H9 (cell line): ENCODE data around the gene PCDH9. TPM values are rescaled to one million over a fixed set of nuclear protein-coding genes. Genes with fewer than 3 reads are reported as not detected.

Experiments
- DNase-seq: peaks from one replicate; pipeline ENCODE4 v3.0.0-alpha.2; 2017
- H2AFZ ChIP-seq: one replicate; pipeline ENCODE4 v1.6.1; 2013; ENCODE audit warnings: mild to moderate bottlenecking, low read length, control low read depth, moderate library complexity
- H2AK5ac ChIP-seq: 2 replicates; pipeline ENCODE4 v1.6.1; 2013; ENCODE audit warnings: low read length, control low read depth, mixed read lengths; ENCODE audit not compliant: insufficient read length
- H2BK120ac ChIP-seq: one replicate; pipeline ENCODE4 v1.6.1; 2013; ENCODE audit warnings: low read depth, mild to moderate bottlenecking, low read length, control low read depth, inconsistent platforms; ENCODE audit not compliant: poor library complexity, severe bottlenecking
- H2BK12ac ChIP-seq: 2 replicates; pipeline ENCODE4 v1.6.1; 2013; ENCODE audit warnings: low read length, control low read depth, mixed read lengths, low read depth; ENCODE audit not compliant: insufficient read length
- H2BK15ac ChIP-seq: 2 replicates; pipeline ENCODE4 v1.6.1; 2013; ENCODE audit warnings: low read depth, low read length, control low read depth
- H2BK20ac ChIP-seq: one replicate; pipeline ENCODE4 v1.6.1; 2013; ENCODE audit warnings: low read depth, mild to moderate bottlenecking, low read length, control low read depth, inconsistent platforms; ENCODE audit not compliant: poor library complexity, severe bottlenecking
- H2BK5ac ChIP-seq: 2 replicates; pipeline ENCODE4 v1.6.1; 2013; ENCODE audit warnings: low read length, control low read depth, mixed read lengths; ENCODE audit not compliant: insufficient read length
- H3K14ac ChIP-seq: 2 replicates; pipeline ENCODE4 v1.6.1; 2013; ENCODE audit warnings: low read length, control low read depth; ENCODE audit not compliant: insufficient read depth
- H3K18ac ChIP-seq: 2 replicates; pipeline ENCODE4 v1.6.1; 2013; ENCODE audit warnings: low read depth, mild to moderate bottlenecking, mixed read lengths, low read length, control low read depth; ENCODE audit not compliant: insufficient read length
- H3K23ac ChIP-seq: 2 replicates; pipeline ENCODE4 v1.6.1; 2013; ENCODE audit warnings: low read length, control low read depth, mixed read lengths, low read depth; ENCODE audit not compliant: insufficient read length
- H3K23me2 ChIP-seq: 2 replicates; pipeline ENCODE4 v1.6.1; 2013; ENCODE audit warnings: low read depth, mild to moderate bottlenecking, mixed read lengths, low read length, control low read depth; ENCODE audit not compliant: insufficient read length, poor library complexity, severe bottlenecking
- H3K27ac ChIP-seq: 2 replicates; pipeline ENCODE4 v1.5.1; 2013; ENCODE audit warnings: low read length, control low read depth, mixed read lengths, low read depth; ENCODE audit not compliant: insufficient read length
- H3K27me3 ChIP-seq: 2 replicates; pipeline ENCODE4 v1.6.1; 2013; ENCODE audit warnings: low read length, control low read depth, inconsistent platforms; ENCODE audit not compliant: insufficient read depth
- H3K4ac ChIP-seq: 2 replicates; pipeline ENCODE4 v1.6.1; 2013; ENCODE audit warnings: low read depth, mild to moderate bottlenecking, control low read depth, inconsistent platforms, low read length, moderate library complexity
- H3K4me1 ChIP-seq: 2 replicates; pipeline ENCODE4 v1.6.1; 2013; ENCODE audit warnings: low read length, control low read depth, inconsistent platforms; ENCODE audit not compliant: insufficient read depth
- H3K4me2 ChIP-seq: 2 replicates; pipeline ENCODE4 v1.6.1; 2013; ENCODE audit warnings: low read length, control low read depth, mixed read lengths; ENCODE audit not compliant: insufficient read length, insufficient read depth
- H3K56ac ChIP-seq: 2 replicates; pipeline ENCODE4 v1.6.1; 2013; ENCODE audit warnings: low read depth, mild to moderate bottlenecking, mixed read lengths, low read length, control low read depth; ENCODE audit not compliant: insufficient read length
- H3K79me1 ChIP-seq: 2 replicates; pipeline ENCODE4 v1.6.1; 2013; ENCODE audit warnings: low read depth, mild to moderate bottlenecking, moderate library complexity, low read length, control low read depth, inconsistent platforms; ENCODE audit not compliant: insufficient read depth, poor library complexity, severe bottlenecking
- H3K79me2 ChIP-seq: 2 replicates; pipeline ENCODE4 v1.6.1; 2013; ENCODE audit warnings: low read length, control low read depth, inconsistent platforms; ENCODE audit not compliant: insufficient read depth
- H3K9ac ChIP-seq: 2 replicates; pipeline ENCODE4 v1.6.1; 2013; ENCODE audit warnings: low read length, control low read depth, mixed read lengths; ENCODE audit not compliant: insufficient read length; ENCODE audit errors: extremely low read depth
- H3K9me3 ChIP-seq: one replicate; pipeline ENCODE4 v1.6.1; 2013; ENCODE audit warnings: low read depth, low read length, inconsistent platforms; ENCODE audit not compliant: control insufficient read depth
- H3T11ph ChIP-seq: one replicate; pipeline ENCODE4 v1.6.1; 2013; ENCODE audit warnings: mild to moderate bottlenecking, low read length, control low read depth, inconsistent platforms
- H4K20me1 ChIP-seq: one replicate; pipeline ENCODE4 v1.6.1; 2013; ENCODE audit not compliant: control insufficient read depth, insufficient read length, insufficient read depth
- H4K5ac ChIP-seq: 2 replicates; pipeline ENCODE4 v1.6.1; 2013; ENCODE audit warnings: low read depth, mild to moderate bottlenecking, mixed read lengths, low read length, control low read depth; ENCODE audit not compliant: insufficient read length
- H4K8ac ChIP-seq: replicated peaks from 2 replicates; pipeline ENCODE4 v1.6.1; 2013; ENCODE audit warnings: low read length, control low read depth, mixed read lengths, low read depth; ENCODE audit not compliant: insufficient read length
- H4K91ac ChIP-seq: 2 replicates; pipeline ENCODE4 v1.6.1; 2013; ENCODE audit warnings: low read depth, mild to moderate bottlenecking, moderate library complexity, mixed read lengths, low read length, control low read depth; ENCODE audit not compliant: insufficient read length
- H3K27ac Mint-ChIP-seq, 3 experiments: 2 replicates in 2 of 3; 3 replicates in 1 of 3; pipeline ENCODE4 v1.8.0; 2020 to 2021; ENCODE audit warnings: mixed read lengths in 3 of 3, mild to moderate bottlenecking in 1 of 3, moderate library complexity in 1 of 3
- H3K27me3 Mint-ChIP-seq: 2 replicates; pipeline ENCODE4 v1.8.0; 2021; ENCODE audit warnings: low read depth, mild to moderate bottlenecking, moderate library complexity, mixed read lengths
- H3K36me3 Mint-ChIP-seq, 3 experiments: 2 replicates in 2 of 3; 3 replicates in 1 of 3; pipeline ENCODE4 v1.8.0; 2020 to 2021; ENCODE audit warnings: low read depth in 3 of 3, mixed read lengths in 3 of 3; ENCODE audit not compliant: insufficient read depth in 1 of 3
- H3K4me1 Mint-ChIP-seq, 2 experiments: 2 replicates each; pipeline ENCODE4 v1.8.0; 2020; ENCODE audit warnings: mixed read lengths in 2 of 2
- H3K4me3 Mint-ChIP-seq, 2 experiments: 2 replicates in 1 of 2; 3 replicates in 1 of 2; pipeline ENCODE4 v1.8.0; 2020 to 2021; ENCODE audit warnings: mild to moderate bottlenecking in 2 of 2, mixed read lengths in 2 of 2, moderate library complexity in 1 of 2
- H3K9me3 Mint-ChIP-seq, 2 experiments: 2 replicates in 1 of 2; 3 replicates in 1 of 2; pipeline ENCODE4 v1.8.0; 2020; ENCODE audit warnings: mild to moderate bottlenecking in 2 of 2, mixed read lengths in 2 of 2, moderate library complexity in 1 of 2
- CTCF ChIP-seq: fragments of 200-600 bp; sonication (generic); conservative IDR thresholded peaks from 3 replicates; pipeline ENCODE4 v1.8.0; 2021; ENCODE audit warnings: antibody characterized with exemption, mild to moderate bottlenecking
- total RNA-seq: library from RNA; stranded (reverse); gene quantifications from 2 replicates; pipeline ENCODE4 v1.2.1, GENCODE V29; 2021

PCDH9 gene
- total RNA-seq, 1 experiment from 2014 or later, result 0.11 TPM

DNA sequence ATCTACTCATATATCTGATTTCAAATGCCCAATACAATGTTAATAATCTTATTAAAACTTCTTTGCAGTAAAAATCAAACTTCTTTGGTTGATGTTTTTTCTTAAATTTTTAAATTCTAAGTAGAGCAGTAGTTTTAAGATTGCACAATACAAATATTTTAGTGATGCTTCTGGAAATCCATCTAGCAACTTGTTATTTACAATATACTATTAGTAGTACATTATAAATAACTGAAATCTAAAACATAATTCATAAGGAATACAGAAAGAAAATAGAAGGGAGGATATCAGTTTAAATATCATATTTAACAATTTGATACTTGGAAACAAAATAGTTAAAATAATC is 569.7 kb downstream of the PCDH9 start:
- H3K4me1 Mint-ChIP-seq, result peaks cover 4 to 5% of the 10 kb centered on the region in 2 experiments; a peak in 3 of 4 replicates
- Histone ChIP-seq H3K9ac (no peak overlapping the region), H3K9me3 (no peaks in the 10 kb centered on the region), H2BK15ac (no peak overlapping the region), H2AFZ (no peak overlapping the region), H3K18ac (no peak overlapping the region), H3K56ac (no peak overlapping the region), H3K27ac (no peak overlapping the region), H2AK5ac (no peak overlapping the region), H3K23me2 (no peaks in the 10 kb centered on the region), H3K79me1 (no peaks in the 10 kb centered on the region), H3K27me3 (no peaks in the 10 kb centered on the region), H4K8ac (no peak overlapping the region), H3K4ac (no peak overlapping the region), H2BK120ac (no peak overlapping the region), H2BK5ac (no peak overlapping the region), H4K91ac (no peak overlapping the region), H2BK20ac (no peak overlapping the region), H3K14ac (no peak overlapping the region), H3K23ac (no peak overlapping the region), H3T11ph (no peak overlapping the region), H4K20me1 (no peaks in the 10 kb centered on the region), H3K4me2 (no peak overlapping the region), H2BK12ac (no peak overlapping the region), H4K5ac (no peak overlapping the region), H3K4me1 (no peaks in the 10 kb centered on the region; the same call in 1 of the 2 replicates), H3K79me2 (no peaks in the 10 kb centered on the region)
- no peak overlapping the region for H3K4me3 Mint-ChIP-seq
- H3K9me3 Mint-ChIP-seq, result no peaks in the 10 kb centered on the region
- H3K27ac Mint-ChIP-seq, result no peak overlapping the region
- no peak for DNase-seq
- H3K27me3 Mint-ChIP-seq, result no peaks in the 10 kb centered on the region
- no peak for TF ChIP-seq CTCF
- no peaks in the 10 kb centered on the region for H3K36me3 Mint-ChIP-seq
